Liver (tissue), 9 donors: ENCODE measurements around the gene ADGRV1. TPM values are rescaled to one million over a fixed set of nuclear protein-coding genes. Genes with fewer than 3 reads are reported as not detected.

Source experiments
- DNase-seq: peaks from one replicate; pipeline ENCODE4 v3.0.0-alpha.2; 2017; ENCODE audit warnings: low spot score
- H3K27ac ChIP-seq, 2 donors: one replicate each; pipeline ENCODE4 v1.7.0; 2013; ENCODE audit warnings: inconsistent platforms in 2 of 2, low read length in 2 of 2, control low read depth in 1 of 2, low read depth in 1 of 2, mild to moderate bottlenecking in 1 of 2
- H3K27me3 ChIP-seq, 4 donors: one replicate each; pipeline versions ENCODE4 v1.6.1 to v1.7.0; 2013; ENCODE audit warnings: low read length in 3 of 4, inconsistent platforms in 1 of 4, mild to moderate bottlenecking in 1 of 4, moderate library complexity in 1 of 4; ENCODE audit not compliant: control insufficient read depth in 4 of 4, insufficient read depth in 4 of 4
- H3K36me3 ChIP-seq, 4 donors: one replicate each; pipeline versions ENCODE4 v1.6.1 to v1.7.0; 2013; ENCODE audit warnings: low read length in 3 of 4, mild to moderate bottlenecking in 3 of 4, low read depth in 1 of 4, moderate library complexity in 1 of 4; ENCODE audit not compliant: control insufficient read depth in 4 of 4, insufficient read depth in 3 of 4
- H3K4me1 ChIP-seq, 4 donors: one replicate each; pipeline versions ENCODE4 v1.6.1 to v1.7.0; 2013; ENCODE audit warnings: low read length in 3 of 4, mild to moderate bottlenecking in 3 of 4, moderate library complexity in 1 of 4; ENCODE audit not compliant: control insufficient read depth in 4 of 4, insufficient read depth in 4 of 4
- H3K4me3 ChIP-seq, 3 donors: one replicate each; pipeline versions ENCODE4 v1.6.1 to v1.7.0; 2013; ENCODE audit warnings: low read length in 3 of 3, control low read depth in 1 of 3, low read depth in 1 of 3, mild to moderate bottlenecking in 1 of 3
- H3K9ac ChIP-seq, 2 donors: one replicate each; pipeline ENCODE4 v1.7.0; 2013; ENCODE audit warnings: low read length in 2 of 2, mild to moderate bottlenecking in 2 of 2, moderate library complexity in 2 of 2, control low read depth in 1 of 2, low read depth in 1 of 2
- H3K9me3 ChIP-seq, 4 donors: one replicate each; pipeline versions ENCODE4 v1.6.1 to v1.7.0; 2013; ENCODE audit warnings: low read length in 3 of 4; ENCODE audit not compliant: control insufficient read depth in 4 of 4
- ATF3 ChIP-seq: IDR thresholded peaks from 2 replicates; pipeline ENCODE4 v1.6.1; 2016; ENCODE audit warnings: antibody characterized with exemption
- EGR1 ChIP-seq, 2 donors: IDR thresholded peaks; 2 replicates each; pipeline ENCODE4 v1.6.1; 2016 to 2018; ENCODE audit warnings: antibody characterized with exemption in 2 of 2, low read depth in 2 of 2
- FOXA1 ChIP-seq: IDR thresholded peaks from 2 replicates; pipeline ENCODE4 v1.6.1; 2016; ENCODE audit warnings: antibody characterized with exemption
- FOXA2 ChIP-seq: IDR thresholded peaks from 2 replicates; pipeline ENCODE4 v1.6.1; 2016; ENCODE audit warnings: antibody characterized with exemption
- GABPA ChIP-seq, 2 donors: IDR thresholded peaks in 1 of 2; conservative IDR thresholded peaks in 1 of 2; 2 replicates each; pipeline ENCODE4 v1.6.1; 2016; ENCODE audit warnings: antibody characterized with exemption in 2 of 2, mild to moderate bottlenecking in 1 of 2, moderate library complexity in 1 of 2
- HNF4A ChIP-seq, 2 donors: conservative IDR thresholded peaks; 2 replicates each; pipeline ENCODE4 v1.6.1; 2016; ENCODE audit warnings: antibody characterized with exemption in 2 of 2, mild to moderate bottlenecking in 2 of 2
- HNF4G ChIP-seq: IDR thresholded peaks from 2 replicates; pipeline ENCODE4 v1.6.1; 2016; ENCODE audit warnings: antibody characterized with exemption
- JUND ChIP-seq, 2 donors: IDR thresholded peaks; 2 replicates each; pipeline ENCODE4 v1.6.1; 2016; ENCODE audit warnings: antibody characterized with exemption in 2 of 2
- NR2F2 ChIP-seq: IDR thresholded peaks from 2 replicates; pipeline ENCODE4 v1.6.1; 2016; ENCODE audit warnings: antibody characterized with exemption
- RAD21 ChIP-seq, 2 donors: IDR thresholded peaks; 2 replicates each; pipeline ENCODE4 v1.6.1; 2016; ENCODE audit warnings: antibody characterized with exemption in 2 of 2, mild to moderate bottlenecking in 2 of 2
- RXRA ChIP-seq, 2 donors: IDR thresholded peaks; 2 replicates each; pipeline ENCODE4 v1.6.1; 2017 to 2018; ENCODE audit warnings: antibody characterized with exemption in 2 of 2, mild to moderate bottlenecking in 1 of 2
- SP1 ChIP-seq: IDR thresholded peaks from 2 replicates; pipeline ENCODE4 v1.6.1; 2018; ENCODE audit warnings: antibody characterized with exemption, mild to moderate bottlenecking
- TAF1 ChIP-seq: conservative IDR thresholded peaks from 2 replicates; pipeline ENCODE4 v1.6.1; 2016; ENCODE audit warnings: antibody characterized with exemption, mild to moderate bottlenecking
- YY1 ChIP-seq: IDR thresholded peaks from 2 replicates; pipeline ENCODE4 v1.6.1; 2016; ENCODE audit warnings: antibody characterized with exemption, mild to moderate bottlenecking
- ZBTB33 ChIP-seq: IDR thresholded peaks from 2 replicates; pipeline ENCODE4 v1.6.1; 2016; ENCODE audit warnings: antibody characterized with exemption
- WGBS: extraction: QIAGEN DNeasy Blood & Tissue Kit; methylation state at CpG from one replicate; pipeline ENCODE4 v1.1.7; 2013; 5-methylcytosine and 5-hydroxymethylcytosine counted together
- polyA plus RNA-seq, 2 donors: library from polyadenylated mRNA; stranded (reverse) in 1 of 2; unstranded in 1 of 2; fragments of 200-250 nt in 1 of 2; fragments of >200 nt in 1 of 2; fragmentation: Nextera tagmentation in 1 of 2; extraction: Ambion mirVana in 1 of 2; gene quantifications; one replicate each; pipeline versions ENCODE4 v1.2.1 to v1.2.3, GENCODE V29; 2013 to 2015
- total RNA-seq, 2 donors: library from RNA; depleted of rRNA; stranded (reverse); fragments of >200 nt; gene quantifications; one replicate each; pipeline ENCODE4 v1.2.3, GENCODE V29; 2014
- TF ChIP-seq, protein P1 (sequence below): fragments of 150-350 bp; IDR thresholded peaks from 2 replicates; pipeline ENCODE4 v1.5.1; 2017; ENCODE audit warnings: improper control_type of control experiment, low read depth, low read length; ENCODE audit not compliant: missing input control
- TF ChIP-seq, protein P2 (sequence below): IDR thresholded peaks from 2 replicates; pipeline ENCODE4 v1.6.1; 2016; ENCODE audit warnings: antibody characterized with exemption, mild to moderate bottlenecking
- donor health status: healthy.
- donor health status: healthy.
- donor health status: healthy.
- donor health status: healthy.
- donor health status: healthy.

ADGRV1 gene
- total and polyA plus RNA-seq, 4 donors: 5.1 to 15.5 (median 9.6) TPM

DNA sequence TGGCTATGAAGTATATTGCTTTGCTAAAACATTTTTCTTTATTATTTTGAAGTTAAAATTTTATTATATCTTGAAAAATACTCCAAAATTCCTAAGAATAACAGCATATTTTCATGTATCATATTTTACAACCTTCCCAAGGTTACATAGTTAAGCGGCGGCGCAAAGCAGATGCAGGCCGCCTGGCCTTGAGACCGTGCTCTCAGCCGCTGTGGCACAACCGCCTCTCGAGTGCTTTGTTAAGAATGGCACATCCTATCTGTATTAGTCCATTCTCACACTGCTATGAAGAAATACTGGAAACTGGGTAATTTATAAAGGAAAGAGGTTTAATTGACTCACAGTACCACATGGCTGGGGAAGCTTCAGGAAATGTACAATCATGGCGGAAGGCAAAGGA is 595.7 kb downstream of the ADGRV1 start:
- WGBS: 97% methylated on average over 9 of the region's 9 CpGs
- no peaks in the 10 kb centered on the region for H3K4me1 ChIP-seq
- no peaks in the 10 kb centered on the region for H3K27me3 ChIP-seq
- no peak overlapping the region for H3K27ac ChIP-seq
- no peaks in the 10 kb centered on the region for H3K36me3 ChIP-seq
- no peaks in the 10 kb centered on the region for H3K9me3 ChIP-seq
- no peak for TF ChIP-seq TAF1
- TF ChIP-seq, protein P1, sequence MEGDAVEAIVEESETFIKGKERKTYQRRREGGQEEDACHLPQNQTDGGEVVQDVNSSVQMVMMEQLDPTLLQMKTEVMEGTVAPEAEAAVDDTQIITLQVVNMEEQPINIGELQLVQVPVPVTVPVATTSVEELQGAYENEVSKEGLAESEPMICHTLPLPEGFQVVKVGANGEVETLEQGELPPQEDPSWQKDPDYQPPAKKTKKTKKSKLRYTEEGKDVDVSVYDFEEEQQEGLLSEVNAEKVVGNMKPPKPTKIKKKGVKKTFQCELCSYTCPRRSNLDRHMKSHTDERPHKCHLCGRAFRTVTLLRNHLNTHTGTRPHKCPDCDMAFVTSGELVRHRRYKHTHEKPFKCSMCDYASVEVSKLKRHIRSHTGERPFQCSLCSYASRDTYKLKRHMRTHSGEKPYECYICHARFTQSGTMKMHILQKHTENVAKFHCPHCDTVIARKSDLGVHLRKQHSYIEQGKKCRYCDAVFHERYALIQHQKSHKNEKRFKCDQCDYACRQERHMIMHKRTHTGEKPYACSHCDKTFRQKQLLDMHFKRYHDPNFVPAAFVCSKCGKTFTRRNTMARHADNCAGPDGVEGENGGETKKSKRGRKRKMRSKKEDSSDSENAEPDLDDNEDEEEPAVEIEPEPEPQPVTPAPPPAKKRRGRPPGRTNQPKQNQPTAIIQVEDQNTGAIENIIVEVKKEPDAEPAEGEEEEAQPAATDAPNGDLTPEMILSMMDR: no peak
- TF ChIP-seq RXRA (IDR thresholded peaks at IDR 0.05): no peak
- no peak overlapping the region for H3K4me3 ChIP-seq
- H3K9ac ChIP-seq: no peak overlapping the region
- no peak for DNase-seq

DNA sequence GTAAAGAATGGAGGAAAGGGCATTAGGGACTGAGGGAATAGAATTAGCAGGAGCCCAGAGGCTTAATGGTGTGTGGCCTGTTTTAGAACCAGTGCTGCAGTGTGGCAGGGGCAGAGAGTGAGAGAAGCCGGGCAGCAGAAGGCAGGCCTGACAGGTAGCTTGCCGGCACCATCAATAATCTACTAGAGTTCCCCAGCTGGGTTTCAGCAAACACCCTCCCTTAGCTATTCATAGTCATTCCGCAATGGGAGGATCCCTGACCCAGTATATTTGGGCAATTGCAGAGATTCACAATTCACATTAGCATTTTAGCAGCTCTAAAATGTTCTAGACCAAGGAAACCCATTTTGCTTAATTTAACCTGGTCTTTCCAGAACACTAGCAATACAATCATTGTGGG is 596.7 kb downstream of the ADGRV1 start:
- DNase-seq: no peak
- WGBS: 95% methylated on average over 3 of the region's 3 CpGs
- Histone ChIP-seq H3K36me3 (no peaks in the 10 kb centered on the region), H3K27me3 (no peaks in the 10 kb centered on the region), H3K27ac (no peak overlapping the region), H3K9ac (no peak overlapping the region), H3K4me3 (no peak overlapping the region), H3K9me3 (no peaks in the 10 kb centered on the region), H3K4me1 (no peaks in the 10 kb centered on the region)
- TF ChIP-seq ZBTB33: no peak
- no peak for TF ChIP-seq RXRA (IDR thresholded peaks at IDR 0.05)
- no peak for TF ChIP-seq FOXA2
- TF ChIP-seq HNF4G: no peak
- no peak for TF ChIP-seq RAD21 (IDR thresholded peaks at IDR 0.05)
- no peak for TF ChIP-seq JUND (IDR thresholded peaks at IDR 0.05)
- no peak for TF ChIP-seq HNF4A (conservative IDR thresholded peaks at IDR 0.05)
- no peak for TF ChIP-seq YY1
- TF ChIP-seq NR2F2: no peak
- no peak for TF ChIP-seq SP1
- TF ChIP-seq GABPA (IDR thresholded peaks at IDR 0.05 in 1 of 2, conservative IDR thresholded peaks at IDR 0.05 in 1 of 2): no peak
- no peak for TF ChIP-seq TAF1
- TF ChIP-seq FOXA1: no peak
- TF ChIP-seq EGR1 (IDR thresholded peaks at IDR 0.05; ENCODE audit: low read depth in 2 of 2): no peak
- no peak for TF ChIP-seq ATF3

DNA sequence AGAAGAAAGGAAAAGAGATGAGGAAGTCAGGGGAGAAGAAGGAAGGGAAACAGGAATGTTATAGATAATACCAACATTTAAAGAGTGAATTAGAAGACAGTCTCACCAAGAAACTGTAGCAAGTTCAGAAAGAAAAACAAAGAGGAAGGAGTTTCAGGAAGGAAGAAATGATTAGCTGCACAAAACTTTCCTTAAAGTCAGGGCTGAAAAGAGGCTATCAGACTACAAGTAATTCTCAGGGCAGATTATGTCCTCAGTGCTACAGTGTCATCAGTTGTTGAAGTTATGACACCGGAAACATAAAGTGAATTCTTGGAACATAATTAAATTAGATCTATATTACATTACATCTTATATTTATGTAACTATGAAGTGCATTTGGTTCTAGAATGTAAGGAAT is 597.6 kb downstream of the ADGRV1 start:
- WGBS: 74% methylated on average over 1 of the region's 1 CpG
- no peak overlapping the region for H3K9ac ChIP-seq
- no peaks in the 10 kb centered on the region for H3K27me3 ChIP-seq
- H3K9me3 ChIP-seq: no peaks in the 10 kb centered on the region
- H3K36me3 ChIP-seq: no peaks in the 10 kb centered on the region
- H3K4me1 ChIP-seq: no peaks in the 10 kb centered on the region
- no peak overlapping the region for H3K27ac ChIP-seq
- no peak for DNase-seq
- no peak overlapping the region for H3K4me3 ChIP-seq
- TF ChIP-seq FOXA2 (no peak), SP1 (no peak), NR2F2 (no peak), YY1 (no peak), HNF4A (conservative IDR thresholded peaks at IDR 0.05) (no peak), TAF1 (no peak), JUND (IDR thresholded peaks at IDR 0.05) (no peak), ATF3 (no peak), ZBTB33 (no peak), FOXA1 (no peak), RAD21 (IDR thresholded peaks at IDR 0.05) (no peak), RXRA (IDR thresholded peaks at IDR 0.05) (no peak), HNF4G (no peak)
- TF ChIP-seq, protein P2, sequence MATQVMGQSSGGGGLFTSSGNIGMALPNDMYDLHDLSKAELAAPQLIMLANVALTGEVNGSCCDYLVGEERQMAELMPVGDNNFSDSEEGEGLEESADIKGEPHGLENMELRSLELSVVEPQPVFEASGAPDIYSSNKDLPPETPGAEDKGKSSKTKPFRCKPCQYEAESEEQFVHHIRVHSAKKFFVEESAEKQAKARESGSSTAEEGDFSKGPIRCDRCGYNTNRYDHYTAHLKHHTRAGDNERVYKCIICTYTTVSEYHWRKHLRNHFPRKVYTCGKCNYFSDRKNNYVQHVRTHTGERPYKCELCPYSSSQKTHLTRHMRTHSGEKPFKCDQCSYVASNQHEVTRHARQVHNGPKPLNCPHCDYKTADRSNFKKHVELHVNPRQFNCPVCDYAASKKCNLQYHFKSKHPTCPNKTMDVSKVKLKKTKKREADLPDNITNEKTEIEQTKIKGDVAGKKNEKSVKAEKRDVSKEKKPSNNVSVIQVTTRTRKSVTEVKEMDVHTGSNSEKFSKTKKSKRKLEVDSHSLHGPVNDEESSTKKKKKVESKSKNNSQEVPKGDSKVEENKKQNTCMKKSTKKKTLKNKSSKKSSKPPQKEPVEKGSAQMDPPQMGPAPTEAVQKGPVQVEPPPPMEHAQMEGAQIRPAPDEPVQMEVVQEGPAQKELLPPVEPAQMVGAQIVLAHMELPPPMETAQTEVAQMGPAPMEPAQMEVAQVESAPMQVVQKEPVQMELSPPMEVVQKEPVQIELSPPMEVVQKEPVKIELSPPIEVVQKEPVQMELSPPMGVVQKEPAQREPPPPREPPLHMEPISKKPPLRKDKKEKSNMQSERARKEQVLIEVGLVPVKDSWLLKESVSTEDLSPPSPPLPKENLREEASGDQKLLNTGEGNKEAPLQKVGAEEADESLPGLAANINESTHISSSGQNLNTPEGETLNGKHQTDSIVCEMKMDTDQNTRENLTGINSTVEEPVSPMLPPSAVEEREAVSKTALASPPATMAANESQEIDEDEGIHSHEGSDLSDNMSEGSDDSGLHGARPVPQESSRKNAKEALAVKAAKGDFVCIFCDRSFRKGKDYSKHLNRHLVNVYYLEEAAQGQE: no peak
